Hypothalamus (tissue), 51 donors: ENCODE data around the gene PIK3C2G.
"Not testable (repeated sequence)": the region's sequence is repeated elsewhere in the genome, so short reads cannot be mapped to it uniquely, and the experiment has no call there.

Source experiments
- DNase-seq, 51 donors: peaks; one replicate each; lab custom pipeline; 2025; lab: John Stamatoyannopoulos, UW

Gene PIK3C2G

GRCh38 chr12:18689771-18690170 lies 428.5 kb downstream of the PIK3C2G start:
- no peak for DNase-seq

GRCh38 chr12:18690653-18691052 lies 429.3 kb downstream of the PIK3C2G start:
- no peak for DNase-seq

- DNase-seq = not testable (repeated sequence)
Observed at GRCh38 chr12:18693986-18694385, 432.7 kb downstream of the PIK3C2G start.

GRCh38 chr12:18696971-18697602 lies 435.8 kb downstream of the PIK3C2G start:
- DNase-seq = no peak
